Measurements from ENCODE around the gene MC3R. TPM values are rescaled to one million over a fixed set of nuclear protein-coding genes. Genes with fewer than 3 reads are reported as not detected.

The MC3R gene
- total RNA-seq, 1 donor from 2014 or later: not detected

DNA sequence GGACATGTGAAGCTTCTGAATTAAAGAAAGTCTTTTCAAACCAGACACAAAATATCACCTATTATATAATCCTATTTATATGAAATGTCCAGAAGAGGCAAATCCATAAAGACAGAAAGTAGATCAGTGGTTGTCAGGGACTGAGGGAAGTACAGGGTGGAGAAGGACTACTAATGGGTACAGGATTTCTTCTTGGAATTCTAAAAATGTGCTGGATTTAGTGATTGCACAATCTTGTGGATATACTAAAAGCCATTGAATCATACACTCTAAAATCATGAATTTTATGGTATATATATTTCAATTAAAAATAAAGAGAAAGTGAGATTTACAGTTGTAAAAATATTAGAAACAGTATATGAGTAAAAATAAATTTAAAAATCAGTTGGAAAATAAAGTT is 18.7 kb upstream of the MC3R start:
- DNase-seq (no peak), ATAC-seq (no peak)
- Histone ChIP-seq H3K4me1 (no peaks in the 10 kb centered on the region), H3K36me3 (no peaks in the 10 kb centered on the region), H3K9me3 (no peaks in the 10 kb centered on the region), H3K4me3 (no peak overlapping the region), H3K27me3 (ENCODE audit: low read depth) (no peaks in the 10 kb centered on the region), H3K27ac (no peak overlapping the region)
- TF ChIP-seq, protein P1, sequence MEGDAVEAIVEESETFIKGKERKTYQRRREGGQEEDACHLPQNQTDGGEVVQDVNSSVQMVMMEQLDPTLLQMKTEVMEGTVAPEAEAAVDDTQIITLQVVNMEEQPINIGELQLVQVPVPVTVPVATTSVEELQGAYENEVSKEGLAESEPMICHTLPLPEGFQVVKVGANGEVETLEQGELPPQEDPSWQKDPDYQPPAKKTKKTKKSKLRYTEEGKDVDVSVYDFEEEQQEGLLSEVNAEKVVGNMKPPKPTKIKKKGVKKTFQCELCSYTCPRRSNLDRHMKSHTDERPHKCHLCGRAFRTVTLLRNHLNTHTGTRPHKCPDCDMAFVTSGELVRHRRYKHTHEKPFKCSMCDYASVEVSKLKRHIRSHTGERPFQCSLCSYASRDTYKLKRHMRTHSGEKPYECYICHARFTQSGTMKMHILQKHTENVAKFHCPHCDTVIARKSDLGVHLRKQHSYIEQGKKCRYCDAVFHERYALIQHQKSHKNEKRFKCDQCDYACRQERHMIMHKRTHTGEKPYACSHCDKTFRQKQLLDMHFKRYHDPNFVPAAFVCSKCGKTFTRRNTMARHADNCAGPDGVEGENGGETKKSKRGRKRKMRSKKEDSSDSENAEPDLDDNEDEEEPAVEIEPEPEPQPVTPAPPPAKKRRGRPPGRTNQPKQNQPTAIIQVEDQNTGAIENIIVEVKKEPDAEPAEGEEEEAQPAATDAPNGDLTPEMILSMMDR (IDR thresholded peaks at IDR 0.05): no peak
- intact Hi-C loops (cut with DNase I): no loop called here

DNA sequence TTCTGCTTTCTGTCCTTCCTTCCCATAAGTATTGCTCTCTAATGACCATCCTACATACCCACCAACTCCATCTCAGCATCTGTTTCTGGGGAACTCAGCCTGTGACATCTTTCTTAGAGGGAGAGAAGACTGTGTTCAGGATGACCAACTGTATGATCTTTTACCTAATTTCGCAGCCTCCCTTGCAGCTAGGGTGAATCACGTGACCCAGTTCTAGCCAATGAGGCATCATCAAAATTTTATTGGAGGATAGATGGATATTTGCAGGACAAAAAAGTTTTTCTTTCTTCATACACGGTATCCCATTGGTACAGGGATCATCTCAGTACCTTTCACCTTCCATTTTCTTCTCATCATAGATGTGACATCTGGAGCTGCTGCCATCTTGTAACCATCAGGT is 14.4 kb upstream of the MC3R start:
- TF ChIP-seq, protein P1 (IDR thresholded peaks at IDR 0.05): no peak
- intact Hi-C loops (cut with DNase I): no loop called here
- Histone ChIP-seq H3K4me1 (no peaks in the 10 kb centered on the region), H3K9me3 (peaks cover 9% of the 10 kb centered on the region), H3K27ac (no peak overlapping the region), H3K4me3 (no peak overlapping the region), H3K36me3 (no peaks in the 10 kb centered on the region), H3K27me3 (ENCODE audit: low read depth) (peaks cover 4% of the 10 kb centered on the region)
- DNase-seq: no peak
- no peak for ATAC-seq

DNA sequence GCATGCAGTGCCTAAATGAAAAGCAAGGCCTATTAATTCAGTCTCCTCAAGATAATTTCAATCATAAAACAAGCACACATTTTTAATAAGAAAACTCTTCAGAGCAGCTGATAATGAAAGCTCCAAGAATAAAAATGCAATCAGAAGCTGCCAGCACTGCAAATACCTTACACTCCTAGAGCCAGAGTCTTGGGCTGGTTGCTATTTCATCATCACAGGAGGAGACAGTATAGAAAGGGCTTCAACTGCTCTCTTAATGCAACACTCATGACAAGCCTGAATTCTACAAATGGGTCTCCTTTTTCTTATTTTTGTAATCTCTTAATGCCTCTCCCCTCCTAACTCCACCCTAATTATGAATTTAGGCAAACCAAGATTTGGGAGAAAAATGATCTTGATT is 11.2 kb upstream of the MC3R start:
- no peak overlapping the region for H3K4me3 ChIP-seq
- ATAC-seq (no peak), DNase-seq (no peak)
- H3K27me3 ChIP-seq (ENCODE audit: low read depth): peaks cover 4% of the 10 kb centered on the region
- no peaks in the 10 kb centered on the region for H3K36me3 ChIP-seq
- peaks cover 9% of the 10 kb centered on the region for H3K9me3 ChIP-seq
- H3K4me1 ChIP-seq: no peaks in the 10 kb centered on the region
- TF ChIP-seq, protein P1 (IDR thresholded peaks at IDR 0.05): no peak
- intact Hi-C loops (cut with DNase I): no loop called here
- H3K27ac ChIP-seq: no peak overlapping the region

DNA sequence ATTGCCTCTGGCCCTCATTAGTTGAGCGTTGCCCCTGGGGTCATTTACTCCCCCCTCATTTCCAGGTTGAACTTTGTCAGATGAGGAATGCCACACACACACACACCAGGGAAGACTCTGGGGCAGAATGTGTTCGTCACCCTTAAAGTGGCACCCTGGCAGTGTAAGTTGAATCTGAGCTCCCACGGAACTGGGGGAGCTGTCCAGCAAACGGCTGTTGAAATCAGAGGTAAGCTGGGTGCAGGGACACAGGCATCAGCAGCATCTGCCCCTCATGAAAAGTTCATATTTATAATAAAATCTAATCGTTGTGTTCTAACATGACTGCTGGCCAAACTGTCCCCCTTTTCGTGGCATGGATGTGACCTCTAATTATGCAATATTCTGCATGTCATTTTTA is 4.3 kb upstream of the MC3R start:
- intact Hi-C loops (cut with DNase I): no loop called here
- Histone ChIP-seq H3K4me1 (no peaks in the 10 kb centered on the region), H3K27me3 (ENCODE audit: low read depth) (peaks cover 21% of the 10 kb centered on the region), H3K4me3 (no peak overlapping the region), H3K9me3 (no peaks in the 10 kb centered on the region), H3K36me3 (no peaks in the 10 kb centered on the region), H3K27ac (no peak overlapping the region)
- DNase-seq (no peak), ATAC-seq (no peak)
- TF ChIP-seq, protein P1 (IDR thresholded peaks at IDR 0.05): no peak

DNA sequence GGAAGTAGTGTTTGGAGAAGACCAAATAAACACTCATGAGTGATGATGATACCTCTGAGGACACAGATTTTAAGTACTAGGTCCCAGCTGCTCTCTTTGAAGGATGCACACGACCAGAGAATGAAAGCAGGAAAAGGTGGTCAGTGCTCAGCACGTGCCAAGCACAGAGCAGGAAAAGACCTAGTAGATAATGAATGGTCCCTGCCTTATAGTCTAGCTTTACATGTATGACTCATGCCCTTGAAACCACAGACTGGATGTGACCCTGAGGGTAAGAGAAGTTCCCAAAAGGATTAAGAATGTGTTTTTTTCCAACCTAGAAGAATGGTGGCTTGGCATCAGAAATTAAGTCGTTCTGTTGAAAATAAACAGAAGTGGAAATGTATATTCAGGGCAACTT is 2.8 kb upstream of the MC3R start:
- Histone ChIP-seq H3K27ac (no peak overlapping the region), H3K27me3 (ENCODE audit: low read depth) (peaks cover 31% of the 10 kb centered on the region), H3K4me3 (no peak overlapping the region), H3K4me1 (no peaks in the 10 kb centered on the region), H3K36me3 (no peaks in the 10 kb centered on the region), H3K9me3 (no peaks in the 10 kb centered on the region)
- ATAC-seq: no peak
- intact Hi-C loops (cut with DNase I): no loop called here
- no peak for DNase-seq
- TF ChIP-seq, protein P1 (IDR thresholded peaks at IDR 0.05): no peak
